WTC11 (cell line): ENCODE data around the gene NT5C1B.

ENCODE experiments used
- FOXK1 ChIP-seq: sonication (generic); formaldehyde crosslinking; IDR thresholded peaks from 2 replicates; pipeline ENCODE4 v1.8.0; 2022; ENCODE audit warnings: mild to moderate bottlenecking, moderate library complexity, missing genetic modification reagents
- GTF2I ChIP-seq: fragments of 250-450 bp; sonication (Bioruptor Pico); conservative IDR thresholded peaks from 2 replicates; pipeline ENCODE4 v1.4.0; 2021; ENCODE audit warnings: mild to moderate bottlenecking
- NR1H2 ChIP-seq: sonication (generic); formaldehyde crosslinking; IDR thresholded peaks from 2 replicates; pipeline ENCODE4 v1.9.0; 2021; ENCODE audit warnings: mild to moderate bottlenecking, moderate library complexity, missing genetic modification reagents
- NR2C2 ChIP-seq: sonication (generic); formaldehyde crosslinking; IDR thresholded peaks from 2 replicates; pipeline ENCODE4 v1.8.0; 2022; ENCODE audit warnings: mild to moderate bottlenecking, missing genetic modification reagents
- TF ChIP-seq, protein P1 (sequence below): fragments of 200-600 bp; IDR thresholded peaks from 2 replicates; pipeline ENCODE4 v1.8.0; 2022; ENCODE audit warnings: antibody characterized with exemption

DNA sequence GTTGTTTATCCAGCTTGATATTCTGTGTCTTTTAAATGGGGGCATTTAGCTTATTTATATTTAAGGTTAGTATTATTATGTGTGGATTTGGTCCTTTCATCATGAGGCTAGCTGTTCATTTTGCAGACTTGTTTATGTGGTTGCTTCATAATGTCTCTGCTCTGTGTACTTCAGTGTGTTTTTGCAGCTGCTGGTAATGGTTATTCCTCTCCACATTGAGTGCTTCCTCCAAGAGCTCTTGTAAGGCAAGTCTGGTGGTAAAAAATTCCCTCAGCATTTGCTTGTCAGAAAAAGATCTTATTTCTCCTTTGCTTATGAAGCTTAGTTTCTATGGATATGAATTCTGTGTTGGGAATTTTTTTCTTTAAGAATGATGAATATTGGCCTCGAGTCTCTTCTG is 47.8 kb upstream of the NT5C1B start:
- TF ChIP-seq, protein P1, sequence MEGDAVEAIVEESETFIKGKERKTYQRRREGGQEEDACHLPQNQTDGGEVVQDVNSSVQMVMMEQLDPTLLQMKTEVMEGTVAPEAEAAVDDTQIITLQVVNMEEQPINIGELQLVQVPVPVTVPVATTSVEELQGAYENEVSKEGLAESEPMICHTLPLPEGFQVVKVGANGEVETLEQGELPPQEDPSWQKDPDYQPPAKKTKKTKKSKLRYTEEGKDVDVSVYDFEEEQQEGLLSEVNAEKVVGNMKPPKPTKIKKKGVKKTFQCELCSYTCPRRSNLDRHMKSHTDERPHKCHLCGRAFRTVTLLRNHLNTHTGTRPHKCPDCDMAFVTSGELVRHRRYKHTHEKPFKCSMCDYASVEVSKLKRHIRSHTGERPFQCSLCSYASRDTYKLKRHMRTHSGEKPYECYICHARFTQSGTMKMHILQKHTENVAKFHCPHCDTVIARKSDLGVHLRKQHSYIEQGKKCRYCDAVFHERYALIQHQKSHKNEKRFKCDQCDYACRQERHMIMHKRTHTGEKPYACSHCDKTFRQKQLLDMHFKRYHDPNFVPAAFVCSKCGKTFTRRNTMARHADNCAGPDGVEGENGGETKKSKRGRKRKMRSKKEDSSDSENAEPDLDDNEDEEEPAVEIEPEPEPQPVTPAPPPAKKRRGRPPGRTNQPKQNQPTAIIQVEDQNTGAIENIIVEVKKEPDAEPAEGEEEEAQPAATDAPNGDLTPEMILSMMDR: no peak
- no peak for TF ChIP-seq NR1H2 (CRISPR knock-in tag)
- TF ChIP-seq NR2C2 (CRISPR knock-in tag): no peak
- no peak for TF ChIP-seq GTF2I (CRISPR knock-in tag)
- TF ChIP-seq FOXK1 (CRISPR knock-in tag): no peak
